ENCODE results near the gene LIN54.
"Not testable (repeated sequence)": the region's sequence is repeated elsewhere in the genome, so short reads cannot be mapped to it uniquely, and the experiment has no call there.

The LIN54 gene

GRCh38 chr4:83010522-83011318 lies at the start of gene LIN54:
Gene LIN54 (minus strand): TSS chr4:83010823. CDS start chr4:82984844, 25,979 bp downstream.
- peak; percentile 17 for DNase-seq

GRCh38 chr4:83054928-83055327 lies 44.3 kb upstream of the LIN54 start:
- no peak for DNase-seq

- DNase-seq: not testable (repeated sequence)
Measured at GRCh38 chr4:83048781-83049180, 38.2 kb upstream of the LIN54 start.

GRCh38 chr4:83046693-83047473 lies 36.3 kb upstream of the LIN54 start:
- no peak for DNase-seq

- no peak for DNase-seq
Measured at GRCh38 chr4:83043801-83044407, 33.3 kb upstream of the LIN54 start.

GRCh38 chr4:83043157-83043556 lies 32.5 kb upstream of the LIN54 start:
- not testable (repeated sequence) for DNase-seq

GRCh38 chr4:83040269-83040668 lies 29.6 kb upstream of the LIN54 start:
- no peak for DNase-seq

GRCh38 chr4:83036991-83037665 lies 26.5 kb upstream of the LIN54 start:
- DNase-seq: no peak

- DNase-seq: peak; percentile 98
Measured at GRCh38 chr4:83034630-83035494, 24.2 kb upstream of the LIN54 start, which contains the start of gene COPS4. Gene COPS4 (plus strand): TSS chr4:83035183. CDS start chr4:83035225, 42 bp downstream.

- DNase-seq: no peak
Measured at GRCh38 chr4:83029688-83030087, 19.1 kb upstream of the LIN54 start.

- DNase-seq: no peak
Measured at GRCh38 chr4:83028976-83029375, 18.4 kb upstream of the LIN54 start.

- no peak for DNase-seq
Measured at GRCh38 chr4:83025563-83025962, 14.9 kb upstream of the LIN54 start.

- DNase-seq: no peak
Measured at GRCh38 chr4:83024233-83024632, 13.6 kb upstream of the LIN54 start.

GRCh38 chr4:83023599-83023998 lies 13.0 kb upstream of the LIN54 start:
- DNase-seq: not testable (repeated sequence)

GRCh38 chr4:83022724-83023450 lies 12.3 kb upstream of the LIN54 start:
- DNase-seq: no peak

- DNase-seq: no peak
Measured at GRCh38 chr4:83019794-83020494, 9.3 kb upstream of the LIN54 start.

- DNase-seq: peak; percentile 0
Measured at GRCh38 chr4:83013902-83014301, 3.3 kb upstream of the LIN54 start.

GRCh38 chr4:83013420-83013867 lies 2.8 kb upstream of the LIN54 start:
- no peak for DNase-seq

- DNase-seq: peak; percentile 89
Measured at GRCh38 chr4:83012687-83013419, 2.2 kb upstream of the LIN54 start.

GRCh38 chr4:83012200-83012686 lies 1.6 kb upstream of the LIN54 start:
- DNase-seq: no peak
